GM20000 (cell line): ENCODE measurements around the gene AVPI1.

Experiments
- DNase-seq: peaks from one replicate; pipeline ENCODE4 v3.0.0; 2012; ENCODE audit warnings: low spot score
- CTCF ChIP-seq: IDR thresholded peaks from 2 replicates; pipeline ENCODE4 v1.5.1; 2012; ENCODE audit warnings: mild to moderate bottlenecking, control low read depth; ENCODE audit errors: extremely low read depth, missing control alignments

AVPI1 gene

DNA sequence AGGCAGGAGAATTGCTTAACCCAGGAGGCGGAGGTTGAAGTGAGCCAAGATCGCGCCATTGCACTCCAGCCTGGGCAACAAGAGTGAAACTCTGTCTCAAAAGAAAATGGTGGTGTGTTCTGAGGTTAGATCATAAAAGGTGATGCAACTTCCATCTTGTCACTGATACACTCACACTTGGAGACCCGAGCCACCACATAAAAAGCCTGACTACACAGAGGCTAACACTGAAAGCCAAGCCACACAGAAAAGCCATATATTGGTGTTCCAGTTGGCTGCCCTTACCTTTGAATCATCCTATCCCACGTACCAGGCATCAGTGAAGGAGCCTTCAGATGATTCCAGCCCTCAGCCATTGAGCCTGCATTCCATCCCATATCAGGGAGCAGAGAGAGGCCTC is 57.8 kb downstream of the AVPI1 start:
- DNase-seq, result no peak
- TF ChIP-seq CTCF, result no peak

DNA sequence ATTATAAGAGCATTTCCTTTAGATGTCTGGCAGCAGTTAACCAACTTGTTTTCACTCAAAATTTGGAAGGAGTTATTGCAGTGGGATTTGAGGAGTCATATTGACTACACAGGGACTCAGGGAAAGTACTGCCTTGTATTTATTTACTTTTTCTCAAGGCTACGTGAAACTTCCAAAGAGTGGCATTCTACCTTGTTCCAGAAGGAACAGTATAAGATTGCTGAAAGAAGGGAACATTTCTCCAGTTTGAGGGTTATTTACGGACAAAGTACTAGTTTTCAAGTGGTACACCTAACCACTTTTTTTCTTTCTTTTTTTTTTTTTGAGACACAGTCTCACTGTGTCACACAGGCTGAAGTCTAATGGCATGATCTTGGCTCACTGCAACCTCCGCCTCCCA is 58.8 kb downstream of the AVPI1 start:
- no peak for TF ChIP-seq CTCF
- no peak for DNase-seq

- no peak for DNase-seq
- TF ChIP-seq CTCF, result no peak
These were observed 59.3 kb downstream of the AVPI1 start for GRCh38 chr10:97627731-97628130.
